Cerebellar nuclear complex (tissue), 1 donor: ENCODE results near the gene FRS3.

ENCODE experiments used
- DNase-seq, 2 experiments: peaks; one replicate each; lab custom pipeline; 2025; lab: John Stamatoyannopoulos, UW

FRS3 gene

DNA sequence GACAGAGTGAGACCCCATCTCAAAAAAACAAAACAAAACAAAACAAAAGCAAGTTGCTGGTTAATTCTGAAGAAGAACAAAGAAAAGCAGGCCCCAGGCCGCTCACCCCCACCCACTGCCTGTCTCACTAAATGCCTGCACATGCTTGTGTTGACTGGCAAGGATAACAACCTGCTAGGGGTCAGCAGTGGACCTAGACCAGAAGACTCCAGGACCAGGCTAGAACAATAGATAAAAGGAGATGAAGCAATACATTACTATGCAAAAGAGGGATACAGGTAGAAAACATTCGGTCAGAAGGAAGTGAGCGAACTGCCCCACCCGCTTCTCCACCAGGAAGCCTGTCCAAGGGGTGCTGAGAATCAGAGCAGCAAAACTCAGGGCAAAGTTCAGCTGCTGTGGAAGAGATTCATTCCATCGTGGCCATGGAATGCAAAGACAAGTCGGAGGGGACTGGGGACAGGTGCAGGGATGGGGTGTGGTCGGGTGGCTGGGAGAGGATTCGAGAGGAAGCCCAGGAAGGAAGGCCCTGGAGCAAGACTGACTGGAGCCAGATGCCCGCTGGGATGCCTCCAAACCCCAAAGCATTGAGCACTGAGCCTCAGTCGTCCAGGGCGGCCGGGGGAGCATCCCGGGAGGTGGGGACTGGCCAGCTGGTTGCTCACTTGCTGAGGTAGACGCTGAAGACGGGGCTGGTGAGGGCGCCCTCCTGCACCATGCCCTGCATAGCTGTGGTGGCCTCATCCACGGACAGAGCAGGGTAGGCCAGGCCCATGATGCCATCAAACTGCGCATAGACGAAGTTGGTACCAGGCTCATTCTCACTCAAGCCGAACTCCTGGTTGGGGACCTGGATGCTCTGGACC, 37.8 kb downstream of the FRS3 start:
- DNase-seq: no peak

DNA sequence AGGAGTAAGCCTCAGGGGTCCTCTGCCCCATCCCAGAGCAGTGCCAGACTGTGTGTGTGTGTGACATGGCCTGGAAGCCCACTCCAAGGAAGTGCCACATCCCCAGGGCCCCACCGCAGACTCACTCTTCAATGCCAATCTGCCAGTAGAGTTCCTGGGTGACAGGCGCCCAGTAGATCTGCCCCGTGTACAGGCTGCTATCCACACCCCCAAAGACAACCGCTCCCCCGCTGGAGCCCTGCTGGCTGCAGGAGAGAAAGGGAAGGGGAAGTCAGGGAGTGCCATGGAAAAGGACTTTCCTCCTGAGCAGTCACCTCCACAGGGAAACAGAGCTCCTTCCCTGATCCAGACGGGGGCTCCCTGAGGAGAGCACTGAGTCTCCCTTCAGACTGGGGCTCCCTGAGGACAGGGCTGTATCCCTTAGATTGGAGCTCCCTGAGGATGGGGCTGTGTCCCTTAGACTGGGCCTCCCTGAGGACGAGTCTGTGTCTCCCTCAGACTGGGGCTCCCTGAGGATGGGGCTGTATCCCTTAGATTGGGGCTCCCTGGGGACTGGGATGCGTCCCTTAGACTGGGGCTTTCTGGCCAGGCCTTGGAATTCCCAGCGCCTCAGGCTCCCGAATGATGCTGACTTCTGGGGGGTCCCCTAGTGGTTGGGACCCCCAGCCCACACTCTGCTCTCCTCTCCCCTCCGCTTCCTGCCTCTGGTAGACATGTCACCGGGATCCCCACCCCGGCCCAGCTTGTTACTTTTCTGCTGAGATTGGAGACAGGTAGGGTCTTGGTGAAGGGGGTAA, 39.1 kb downstream of the FRS3 start:
- no peak for DNase-seq

DNA sequence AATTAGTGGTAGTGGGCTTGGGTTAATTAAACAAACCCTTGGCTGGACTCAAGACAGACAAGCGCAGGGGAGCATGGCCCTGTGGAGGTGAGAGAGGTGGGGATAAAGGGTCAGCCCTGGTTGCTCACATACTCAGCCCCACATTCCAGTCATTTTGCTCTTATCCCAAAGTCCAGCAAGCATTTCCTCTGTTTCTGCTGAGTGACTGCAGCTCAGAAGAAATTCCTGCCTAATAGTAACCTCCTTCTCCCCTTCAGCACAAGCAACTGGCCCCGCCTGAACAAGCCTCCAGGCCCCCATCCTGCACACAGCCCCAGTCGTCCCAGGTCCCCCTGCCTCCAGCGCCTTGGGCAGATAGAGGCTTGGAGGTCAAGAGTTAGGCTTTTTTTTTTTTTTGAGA, 40.7 kb downstream of the FRS3 start:
- no peak for DNase-seq

DNA sequence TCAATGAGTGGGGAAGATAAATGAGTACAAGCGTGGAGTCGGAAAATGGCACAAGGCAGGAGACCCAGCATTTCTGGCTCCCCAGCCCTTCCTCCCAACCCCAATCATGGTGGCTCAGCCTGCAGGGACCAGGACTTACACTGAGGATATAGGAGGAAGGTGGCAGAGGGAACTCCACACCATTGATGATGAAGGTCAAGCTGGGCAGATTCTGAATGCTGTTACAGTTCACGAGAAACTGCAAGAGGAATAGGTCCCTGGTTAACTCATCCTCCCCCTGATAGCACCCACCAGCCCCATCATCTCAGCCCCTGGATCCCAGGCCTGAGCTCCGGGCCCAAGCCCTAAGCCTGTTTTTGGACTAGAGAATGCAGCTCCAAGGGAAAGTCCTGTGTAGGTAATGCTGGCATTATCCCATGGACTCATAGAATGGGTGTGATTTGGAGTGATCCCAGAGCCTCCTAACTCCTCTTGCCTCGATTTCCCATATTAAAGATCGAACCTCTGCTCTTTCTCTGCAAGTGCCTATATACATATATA, 42.0 kb downstream of the FRS3 start:
- no peak for DNase-seq

DNA sequence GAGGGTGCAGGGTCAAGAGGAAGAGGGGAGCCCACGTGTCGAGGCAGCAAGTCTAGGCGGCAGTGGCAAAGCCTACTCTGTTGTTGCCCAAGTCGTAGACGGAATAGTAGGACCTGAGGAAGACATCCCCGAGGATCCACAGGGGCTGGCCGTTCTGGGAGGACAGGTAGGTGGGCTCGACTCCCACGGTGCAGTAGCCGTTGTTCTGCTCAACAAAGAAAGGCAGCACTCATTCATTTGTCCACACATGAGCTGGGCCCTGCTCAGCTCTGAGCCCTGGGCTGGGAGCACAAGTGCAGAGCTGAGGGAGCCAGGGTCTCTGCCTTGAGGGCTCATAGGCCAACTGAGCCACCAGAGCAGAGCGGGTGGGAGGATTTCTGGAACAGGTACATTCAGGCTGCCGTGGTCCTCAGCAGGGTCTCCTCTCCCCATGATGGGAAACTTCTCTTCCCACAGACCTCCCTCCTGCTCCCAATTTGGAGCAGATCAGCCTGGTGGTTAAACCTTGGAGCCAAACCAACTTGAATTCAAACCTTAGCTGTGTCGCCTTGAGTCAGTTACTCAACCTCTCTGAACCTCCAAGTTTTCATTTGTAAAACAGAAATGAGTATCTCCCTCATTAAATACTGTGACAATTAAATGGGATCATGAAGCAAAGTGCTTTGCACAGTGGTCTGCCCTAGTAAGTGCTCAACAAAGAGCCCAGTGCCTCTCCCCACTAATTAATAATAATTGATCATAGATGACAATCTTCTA, 42.7 kb downstream of the FRS3 start:
- no peak for DNase-seq

DNA sequence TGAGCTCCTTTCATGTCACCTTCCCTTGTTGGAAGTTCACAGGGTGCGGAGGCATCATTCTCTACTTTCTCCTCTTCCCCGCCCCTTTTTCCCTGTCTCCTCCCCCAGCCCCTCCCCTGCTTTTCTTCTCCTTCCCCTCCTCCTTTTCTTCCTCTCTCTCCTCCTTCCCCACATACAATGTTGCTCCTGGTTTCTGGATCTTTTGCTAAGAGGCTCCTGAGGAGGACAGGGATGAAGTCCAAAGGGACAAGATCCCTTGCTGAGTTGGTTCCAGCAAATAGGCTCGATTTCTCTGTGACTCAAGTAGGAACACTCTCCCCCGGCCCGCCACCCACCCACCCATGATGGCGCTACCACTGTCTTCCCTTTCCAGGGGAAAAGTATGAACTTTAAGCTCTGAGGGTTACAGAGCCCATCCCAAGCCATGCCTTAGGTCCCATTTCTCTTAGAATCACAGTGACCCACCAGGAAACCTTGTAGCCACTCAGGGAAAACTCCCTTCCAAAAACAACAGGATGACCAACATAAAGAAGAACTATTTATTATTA, 43.4 kb downstream of the FRS3 start:
- no peak for DNase-seq

DNA sequence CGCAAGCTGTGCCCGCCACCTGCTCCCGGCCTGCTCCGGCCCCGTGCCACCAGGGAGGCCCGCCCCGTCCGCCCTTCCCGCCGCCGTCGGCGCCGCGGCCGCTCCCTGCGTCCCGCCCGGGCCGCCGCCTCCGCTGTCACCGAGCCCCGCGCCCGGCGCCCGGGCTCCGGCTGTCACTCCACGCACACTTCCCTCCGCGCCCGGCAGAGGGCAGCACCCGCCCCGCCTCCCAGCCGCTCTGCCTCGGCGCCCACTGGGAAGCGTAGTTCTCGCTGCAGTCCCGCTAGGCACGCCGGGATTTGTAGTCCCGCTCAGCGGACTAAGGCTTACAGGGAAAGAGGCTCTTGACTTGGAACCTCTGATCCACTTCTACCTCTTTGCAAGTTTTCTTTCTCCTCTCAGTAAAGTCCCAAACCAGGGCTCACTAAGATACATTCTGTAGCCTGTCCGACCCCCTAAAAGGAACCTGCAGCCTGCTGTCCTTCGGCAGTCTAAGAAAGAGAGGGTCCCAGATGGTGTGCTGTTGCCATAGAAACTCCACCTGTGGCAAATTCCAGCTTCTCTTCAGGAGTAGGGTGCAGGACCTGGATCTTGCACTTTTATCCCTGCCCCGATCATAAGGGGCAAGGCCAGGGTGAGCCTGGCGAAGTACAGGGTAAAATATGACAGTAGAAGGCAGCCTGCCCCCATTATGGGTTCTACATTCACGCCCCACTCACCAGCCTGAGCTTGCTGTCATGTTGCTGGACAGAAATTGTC, 44.1 kb downstream of the FRS3 start, which contains the start of gene TFEB:
Gene TFEB (minus strand): TSS at position 182 of the 759 bp plus-strand sequence. CDS start 44,395 bp downstream, outside the sequence.
- peak; percentile 29 to 87 for DNase-seq

DNA sequence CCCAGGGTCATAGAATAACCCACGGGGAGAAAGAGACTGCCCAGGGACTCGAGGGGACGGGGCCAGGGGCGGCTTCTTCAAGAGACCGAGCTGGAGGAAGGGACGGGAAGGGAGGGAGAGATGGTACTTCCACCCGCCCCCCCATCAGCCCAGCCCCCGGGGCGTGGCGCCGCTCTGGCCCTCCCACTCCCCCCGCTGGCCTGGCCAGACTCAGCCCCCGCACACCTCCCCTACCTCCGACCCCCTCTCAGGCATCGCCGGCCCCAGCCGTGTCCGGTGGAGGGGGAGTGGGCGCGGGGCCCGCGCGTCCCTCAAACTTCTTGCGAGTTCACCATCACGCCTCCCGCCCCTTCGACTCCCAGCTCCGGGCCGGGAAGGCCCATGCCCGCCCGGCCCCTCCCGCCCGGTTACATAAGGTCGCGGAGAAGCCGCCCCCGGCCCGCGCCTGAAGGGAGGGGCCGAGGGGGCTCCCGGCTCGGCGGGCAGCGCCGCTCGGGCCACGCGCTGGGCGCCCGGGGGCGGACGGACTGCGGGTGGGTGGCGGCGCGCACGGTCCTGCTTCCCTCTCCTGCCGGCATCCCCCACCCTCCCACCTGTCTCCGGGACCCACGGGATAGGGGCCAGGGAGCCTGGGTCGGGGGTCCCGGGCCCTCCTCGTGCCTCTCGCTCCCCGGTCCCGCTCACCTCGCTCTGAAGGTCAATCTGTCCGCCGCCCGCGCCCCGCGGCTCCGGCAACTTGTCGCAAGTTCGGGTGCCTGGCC, 44.9 kb downstream of the FRS3 start:
- no peak for DNase-seq

DNA sequence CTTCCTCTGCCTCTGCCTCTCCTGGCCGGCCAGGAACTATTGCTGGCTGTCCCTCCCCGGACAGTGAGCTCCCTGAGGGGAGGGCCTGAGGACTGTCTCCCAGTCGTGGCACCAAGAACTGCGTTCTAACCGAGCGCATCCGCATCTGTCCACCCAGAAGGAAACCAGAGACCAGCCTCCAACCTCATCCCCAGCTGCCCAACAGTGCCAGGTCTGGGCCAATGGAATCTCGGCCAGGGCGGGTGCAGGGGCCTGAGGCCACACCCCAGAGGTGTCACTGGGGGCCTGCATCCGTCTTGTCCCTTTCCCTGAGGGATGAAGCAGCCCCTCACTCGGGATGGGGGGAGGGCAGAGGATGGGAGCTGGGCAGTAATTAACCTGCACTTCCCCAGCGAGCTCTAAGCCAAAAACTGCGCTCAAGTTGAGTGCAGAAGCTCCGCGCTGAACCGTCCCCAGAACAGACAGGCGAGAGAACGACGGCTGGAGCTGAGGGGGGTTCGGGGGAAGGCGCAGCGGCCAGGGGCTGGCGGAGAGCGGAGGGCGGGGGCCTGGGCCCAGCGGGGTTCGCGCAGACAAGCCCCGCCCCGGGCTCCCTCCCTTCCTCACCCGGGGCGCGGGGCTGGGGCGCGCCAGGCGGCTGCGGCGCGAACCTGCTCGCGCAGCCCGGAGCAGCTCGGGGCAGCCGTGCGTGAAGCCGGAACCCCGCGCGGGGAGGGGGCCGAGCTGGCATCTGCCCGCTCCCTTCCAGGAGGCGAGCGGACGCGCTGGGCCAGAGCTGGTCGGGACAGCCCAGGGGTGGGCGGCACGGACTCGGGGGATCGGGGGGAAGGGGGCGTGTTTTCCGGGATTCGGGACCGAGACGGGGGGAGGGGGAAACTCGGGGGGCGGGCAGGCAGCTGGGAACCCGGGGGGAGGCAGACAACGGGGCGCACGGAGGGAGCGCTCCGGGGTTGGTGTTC, 45.7 kb downstream of the FRS3 start:
- no peak for DNase-seq

DNA sequence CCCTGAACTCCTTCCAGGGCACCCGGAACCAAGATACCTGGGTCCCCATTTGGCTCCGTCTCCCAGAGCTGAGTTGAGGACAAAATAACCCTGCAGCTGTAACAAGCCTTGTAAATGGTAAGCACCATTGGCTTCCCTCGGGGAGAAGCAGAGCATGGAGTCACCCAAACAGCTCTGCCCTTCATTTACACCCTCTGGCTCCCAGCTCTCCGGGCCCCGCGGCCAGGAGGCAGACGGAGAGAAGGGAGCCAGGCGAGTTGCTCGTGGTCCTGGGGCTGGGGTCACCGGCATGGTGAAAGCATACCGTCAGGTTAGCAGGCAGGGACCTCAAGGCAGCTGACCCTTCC, 46.4 kb downstream of the FRS3 start:
- DNase-seq: no peak

DNA sequence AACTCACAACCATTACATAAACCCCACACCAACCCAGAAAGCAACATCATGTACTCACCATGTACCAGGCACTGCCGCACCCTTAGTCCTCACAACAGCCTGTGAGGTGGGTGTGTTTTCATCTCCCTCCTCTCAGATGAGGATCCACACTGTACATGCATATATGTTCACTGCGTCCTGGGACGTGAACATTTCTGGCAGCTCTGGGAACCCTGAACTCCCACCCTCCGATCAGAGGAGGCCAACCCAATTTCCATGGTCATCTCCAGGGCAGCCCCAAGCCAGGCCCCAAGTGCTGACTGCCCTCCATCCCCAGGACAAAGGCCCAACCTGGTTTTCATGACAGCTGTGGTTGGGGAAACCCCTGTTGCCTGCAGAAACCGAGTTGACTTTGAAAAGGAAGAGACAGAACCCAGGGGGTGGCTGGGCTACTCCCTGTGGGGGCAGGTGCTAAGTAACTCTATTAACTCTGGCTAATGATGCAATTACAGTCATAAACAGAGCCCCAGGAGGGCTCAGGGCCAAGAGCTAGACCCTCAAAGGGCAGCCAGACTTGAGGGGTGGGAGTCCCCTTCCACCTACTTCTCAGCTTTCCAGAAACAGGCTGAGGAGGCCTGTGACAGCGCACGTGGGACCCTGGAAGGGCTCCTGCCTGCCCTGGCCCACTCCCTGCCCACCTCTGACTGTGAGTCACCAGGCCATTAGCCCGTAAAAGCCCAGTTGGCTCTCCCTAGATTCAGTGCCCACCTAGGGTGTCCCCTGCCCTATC, 46.9 kb downstream of the FRS3 start:
- DNase-seq: no peak

DNA sequence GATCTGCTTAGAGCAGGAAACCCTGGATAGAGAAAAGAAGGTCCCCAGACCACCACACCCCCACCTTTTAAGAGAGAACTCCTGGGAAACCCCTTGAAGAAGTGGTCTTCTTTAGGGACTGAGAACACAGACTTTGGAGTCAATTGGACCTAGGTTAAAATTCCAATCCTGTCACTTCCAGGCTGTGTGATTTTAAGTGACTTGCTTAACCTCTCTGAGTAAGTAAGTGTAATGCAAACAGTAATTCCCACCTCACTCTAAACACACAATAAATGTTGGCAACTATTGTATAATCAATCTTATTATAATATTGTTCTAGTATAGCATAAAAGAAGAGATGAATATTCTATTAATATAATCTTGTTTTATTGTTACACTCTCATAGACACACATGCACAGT, 47.6 kb downstream of the FRS3 start:
- DNase-seq: no peak

DNA sequence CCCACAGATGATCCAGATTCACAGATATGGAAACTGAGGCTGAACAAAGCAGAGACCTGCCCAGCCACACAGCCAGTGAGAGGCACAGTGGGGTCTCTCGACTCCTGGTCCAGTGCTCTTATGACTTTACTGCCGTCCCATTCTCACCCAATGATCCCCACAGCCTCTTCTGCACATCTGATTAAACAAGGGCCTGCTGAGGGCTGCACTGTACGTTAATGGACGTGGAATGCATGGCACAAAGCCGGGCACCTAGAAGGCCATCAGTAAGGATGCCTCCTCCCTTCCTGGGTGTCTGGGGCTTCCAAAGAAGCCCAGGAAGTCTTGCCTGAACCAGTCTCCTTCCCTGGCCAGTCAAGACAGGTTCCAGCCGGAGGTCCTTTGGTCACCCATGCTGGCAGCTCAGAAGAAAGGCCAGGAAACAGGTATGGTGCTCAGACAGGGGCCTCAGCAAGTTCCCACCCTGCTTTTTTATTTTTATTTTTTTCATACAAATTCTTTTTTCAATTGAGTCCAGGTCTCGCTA, 48.1 kb downstream of the FRS3 start:
- no peak for DNase-seq

DNA sequence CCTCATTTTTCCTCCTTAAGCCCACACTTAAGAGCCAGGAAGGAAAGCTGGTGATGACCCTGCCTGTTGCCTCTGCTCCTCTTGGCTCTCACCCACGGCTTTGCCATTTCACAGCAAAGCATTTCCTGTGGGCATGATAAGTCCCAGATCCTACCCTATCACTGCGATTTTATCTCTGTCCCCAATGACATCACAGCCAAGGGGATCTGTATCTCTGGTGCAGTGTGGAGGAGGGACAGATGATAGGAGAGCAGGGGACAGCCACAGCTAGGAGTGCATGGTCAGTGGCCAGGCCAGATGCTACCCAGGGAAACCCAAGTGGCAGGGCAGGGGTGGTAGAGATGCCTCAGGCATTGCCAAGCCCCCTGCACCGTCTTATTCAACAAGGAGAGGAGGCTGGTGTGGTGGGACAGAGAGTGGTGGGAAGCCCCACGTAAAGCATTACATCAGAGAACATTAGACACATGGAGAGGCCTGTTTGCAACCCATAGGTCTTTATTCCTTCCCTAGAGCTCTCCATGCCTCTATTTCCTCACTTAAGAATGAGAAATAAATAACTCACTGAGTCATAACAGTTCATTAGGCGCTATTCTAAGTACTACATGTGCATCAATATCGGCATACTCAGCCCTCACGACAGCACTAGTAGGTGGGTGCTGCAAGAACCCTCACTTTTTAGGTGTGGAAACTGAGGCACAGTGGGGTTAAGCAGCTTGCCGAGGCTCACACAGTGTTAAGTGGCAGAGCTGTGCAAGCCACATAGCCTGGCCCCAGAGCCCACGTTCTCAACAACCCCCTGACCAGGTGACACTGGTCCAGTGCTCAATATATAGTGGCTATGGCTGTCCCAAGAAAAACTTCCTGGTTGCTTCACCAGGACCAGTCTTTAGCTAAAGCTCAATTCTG, 48.9 kb downstream of the FRS3 start:
- no peak for DNase-seq

DNA sequence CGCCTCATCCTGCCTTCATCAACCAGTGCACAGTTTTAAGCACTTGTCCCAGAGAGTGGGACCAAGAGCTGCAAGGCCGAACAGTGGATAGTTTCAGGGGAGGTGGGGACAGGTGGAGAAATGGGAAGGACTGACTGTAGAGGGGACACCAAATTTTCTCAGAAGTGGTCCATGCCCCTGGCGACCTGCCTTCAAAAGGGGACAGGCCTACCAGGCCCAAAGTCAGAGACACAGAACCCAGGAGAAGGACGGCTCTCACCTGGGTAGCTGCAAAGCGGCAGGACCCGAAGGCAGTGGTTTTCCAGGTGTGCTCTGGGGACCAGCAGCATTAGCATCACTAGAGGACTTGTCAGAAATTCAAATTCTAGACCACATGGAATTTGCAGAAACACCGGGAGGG, 50.1 kb downstream of the FRS3 start:
- DNase-seq: no peak

DNA sequence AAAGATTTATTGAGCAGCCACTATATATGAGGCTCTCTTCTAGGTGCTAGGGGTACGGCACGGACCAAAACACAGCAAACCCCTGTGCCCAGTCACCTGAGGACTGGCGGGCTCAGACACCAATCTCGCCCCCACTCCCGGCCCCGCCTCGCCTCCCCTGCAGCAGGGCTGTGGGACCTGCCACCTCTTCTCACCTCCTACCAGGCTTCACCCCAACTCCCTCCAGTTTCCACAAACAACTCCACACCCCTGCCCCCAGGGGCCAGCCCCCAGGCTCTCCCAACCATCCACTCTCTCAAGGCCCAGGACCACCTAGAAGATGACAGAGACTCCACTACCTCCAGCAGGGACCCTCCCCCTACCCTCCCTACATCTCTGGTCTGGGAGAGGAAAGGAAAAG, 50.7 kb downstream of the FRS3 start:
- DNase-seq: no peak
